Kidney (tissue), 14 donors: ENCODE measurements around the gene POLR1A. TPM values are rescaled to one million over a fixed set of nuclear protein-coding genes. Genes with fewer than 3 reads are reported as not detected.

Source experiments
- DNase-seq, 5 donors: peaks; one replicate each; pipeline ENCODE4 v3.0.0-alpha.2; 2013 to 2020
- FAIRE-seq: peaks from 2 replicates; lab custom pipeline; 2012; peaks lifted over from hg19 to GRCh38; lab: Jason Lieb, UNC
- H3K27ac ChIP-seq, 2 donors: one replicate each; pipeline ENCODE4 v1.7.0; 2013; ENCODE audit warnings: low read depth in 2 of 2, low read length in 2 of 2, inconsistent platforms in 1 of 2
- H3K27me3 ChIP-seq: one replicate; pipeline ENCODE4 v1.7.1; 2013; ENCODE audit warnings: low read length, inconsistent platforms; ENCODE audit not compliant: control insufficient read depth, insufficient read depth
- H3K36me3 ChIP-seq, 3 donors: one replicate each; pipeline versions ENCODE4 v1.7.0 to v1.7.1; 2013; ENCODE audit warnings: low read length in 3 of 3, control low read depth in 1 of 3, inconsistent platforms in 1 of 3; ENCODE audit not compliant: insufficient read depth in 3 of 3, control insufficient read depth in 2 of 3
- H3K4me1 ChIP-seq, 3 donors: one replicate each; pipeline versions ENCODE4 v1.7.0 to v1.7.1; 2013; ENCODE audit warnings: low read length in 3 of 3, inconsistent platforms in 1 of 3, low read depth in 1 of 3; ENCODE audit not compliant: control insufficient read depth in 2 of 3, insufficient read depth in 2 of 3
- H3K4me3 ChIP-seq, 3 donors: one replicate each; pipeline versions ENCODE4 v1.7.0 to v1.8.1; 2013; ENCODE audit warnings: low read length in 3 of 3, control low read depth in 1 of 3, inconsistent platforms in 1 of 3
- H3K9ac ChIP-seq, 3 donors: one replicate each; pipeline versions ENCODE4 v1.7.0 to v1.7.1; 2013; ENCODE audit warnings: low read length in 3 of 3, control low read depth in 1 of 3, inconsistent platforms in 1 of 3
- H3K9me3 ChIP-seq, 3 donors: one replicate each; pipeline versions ENCODE4 v1.7.0 to v1.7.1; 2013; ENCODE audit warnings: low read length in 3 of 3, control low read depth in 1 of 3, inconsistent platforms in 1 of 3; ENCODE audit not compliant: control insufficient read depth in 2 of 3, insufficient read depth in 1 of 3
- CTCF ChIP-seq: IDR thresholded peaks from 3 replicates; pipeline ENCODE4 v1.5.1; 2012; ENCODE audit warnings: mild to moderate bottlenecking, moderate library complexity, borderline replicate concordance; ENCODE audit not compliant: insufficient read depth; ENCODE audit errors: extremely low read depth
- intact Hi-C: fragments of 100-400 bp; cut with DNase I; formaldehyde crosslinking; loops from one replicate; pipeline ENCODE4 v1.11.1; 2022
- polyA plus RNA-seq: library from polyadenylated mRNA; stranded (reverse); fragments of 350-450 nt; fragmentation: Illumina TruSeq; extraction: RNeasy Lipid Tissue Mini Kit (QIAGEN cat#74804); gene quantifications from one replicate; pipeline ENCODE4 v1.2.3, GENCODE V29; 2014; ENCODE audit warnings: low read depth, low replicate concordance; ENCODE audit not compliant: insufficient read depth
- total RNA-seq: library from RNA; stranded (reverse); fragmentation: NEBNext Ultra II Directional; extraction: Animal tissue kit (Norgen Biotek cat#: 25700); gene quantifications from one replicate; pipeline ENCODE4 v1.2.1, GENCODE V29; 2021
- donor health status: control.
- donor health status: control.
- donor health status: control.
- donor health status: control.
- donor health status: control.
- donor health status: DM: yes; HTN: yes; CAD: no.
- donor health status: Normal renal cell carcinoma (clear cell type).

The POLR1A gene
- total and polyA plus RNA-seq, 2 donors from 2014 or later: 3.4 to 33.7 TPM

DNA sequence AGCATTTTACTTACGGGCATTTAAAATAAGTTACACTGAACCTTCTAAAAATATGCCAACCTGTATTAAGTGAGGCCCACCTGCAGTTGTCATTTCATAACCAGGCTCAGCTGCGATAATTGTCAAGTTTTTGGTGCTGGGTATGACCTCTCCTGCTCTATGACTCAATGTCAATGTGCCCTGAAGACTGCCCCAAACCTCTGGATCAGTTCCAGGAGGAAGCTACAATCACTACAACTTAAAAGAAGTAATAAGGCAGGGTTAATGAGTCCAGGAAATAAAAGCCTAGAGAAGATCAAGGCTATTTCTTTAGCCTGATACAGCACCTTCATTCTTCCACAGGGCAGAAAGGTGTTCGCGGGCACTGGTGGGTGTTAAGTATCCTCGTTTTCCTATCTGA lies 22.9 kb downstream of the POLR1A start:
- no peak overlapping the region for H3K9ac ChIP-seq
- H3K4me1 ChIP-seq: peaks cover 0 to 7% (median 7%) of the 10 kb centered on the region in 3 donors
- H3K27me3 ChIP-seq: no peaks in the 10 kb centered on the region
- H3K9me3 ChIP-seq: no peaks in the 10 kb centered on the region
- H3K4me3 ChIP-seq: no peak overlapping the region
- intact Hi-C loops: no loop called here
- H3K27ac ChIP-seq: no peak overlapping the region
- no peak for DNase-seq
- no peak for FAIRE-seq
- TF ChIP-seq CTCF: no peak
- peaks cover 0 to 29% (median 13%) of the 10 kb centered on the region in 3 donors for H3K36me3 ChIP-seq

GRCh38 chr2:86081724-86082123 lies 24.0 kb downstream of the POLR1A start:
- no peak for FAIRE-seq
- peaks cover 2 to 30% (median 21%) of the 10 kb centered on the region in 3 donors for H3K36me3 ChIP-seq
- intact Hi-C loops: no loop called here

GRCh38 chr2:86079981-86080911 lies 25.4 kb downstream of the POLR1A start:
- Histone ChIP-seq H3K27me3 (no peaks in the 10 kb centered on the region), H3K27ac (peak overlapping the region; percentile 55 to 84), H3K36me3 (peaks cover 2 to 21% (median 20%) of the 10 kb centered on the region in 3 donors), H3K4me3 (peak overlapping the region in 1 of 3 donors; percentile 17), H3K9me3 (no peaks in the 10 kb centered on the region), H3K9ac (peak overlapping the region in 1 of 3 donors; percentile 16), H3K4me1 (peaks cover 0 to 7% (median 7%) of the 10 kb centered on the region in 3 donors)
- no peak for FAIRE-seq
- TF ChIP-seq CTCF: peak; percentile 86
- intact Hi-C loops: loop anchor here (5.0 kb wide), 1 partner anchor 258 kb away; no protein-coding TSS in a partner anchor
- DNase-seq: peak; percentile 70 to 89 (median 81)

More at GRCh38 chr2:86081724-86082123, 24.0 kb downstream of the POLR1A start:
- H3K27me3 ChIP-seq: no peaks in the 10 kb centered on the region
- H3K9me3 ChIP-seq: no peaks in the 10 kb centered on the region
- no peak overlapping the region for H3K4me3 ChIP-seq
- no peak for TF ChIP-seq CTCF
- no peak overlapping the region for H3K27ac ChIP-seq
- DNase-seq: no peak
- no peak overlapping the region for H3K9ac ChIP-seq
- peaks cover 0 to 7% (median 7%) of the 10 kb centered on the region in 3 donors for H3K4me1 ChIP-seq
